ENCODE measurements around the gene IGSF22. TPM values are rescaled to one million over a fixed set of nuclear protein-coding genes. Genes with fewer than 3 reads are reported as not detected.

Gene IGSF22
- total RNA-seq, 1 experiment from 2014 or later, result 0.52 TPM

DNA sequence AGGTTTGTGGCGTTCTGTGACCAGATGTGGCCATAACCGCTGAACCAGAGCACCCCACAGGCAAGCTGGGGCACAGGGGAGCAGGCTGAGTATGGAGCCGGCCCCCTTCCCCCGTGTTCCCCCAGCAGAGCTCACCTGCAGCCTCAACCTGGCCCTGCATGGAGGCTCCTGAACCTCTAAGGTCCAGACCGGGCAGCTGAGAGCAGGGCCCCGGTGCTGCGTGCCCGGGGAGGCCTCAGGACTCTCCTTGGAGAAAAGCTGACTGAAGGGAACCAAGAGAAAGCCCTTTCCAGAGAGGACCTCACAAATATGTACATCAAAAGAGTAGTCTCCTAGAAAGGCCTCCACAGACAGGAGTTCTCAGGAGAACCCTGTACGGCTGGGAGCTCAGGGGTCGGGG is 17.4 kb upstream of the IGSF22 start:
- DNase-seq (ENCODE audit: low spot score) (no peak), ATAC-seq (no peak)
- Mint-ChIP-seq H3K27ac (no peak overlapping the region), H3K27me3 (ENCODE audit: low read depth) (no peaks in the 10 kb centered on the region), H3K36me3 (no peaks in the 10 kb centered on the region), H3K4me3 (no peak overlapping the region), H3K9me3 (no peaks in the 10 kb centered on the region), H3K4me1 (peaks cover 4% of the 10 kb centered on the region; the same call in 1 of the 2 replicates)
- POLR2A ChIA-PET, result interaction anchor here (0.6 kb wide), 1 partner anchor 373 kb away, joined by 4 read pairs; no protein-coding TSS in a partner anchor
- TF ChIP-seq ZNF423 (CRISPR knock-in tag; IDR thresholded peaks at IDR 0.05), result no peak
- TF ChIP-seq, protein P1, sequence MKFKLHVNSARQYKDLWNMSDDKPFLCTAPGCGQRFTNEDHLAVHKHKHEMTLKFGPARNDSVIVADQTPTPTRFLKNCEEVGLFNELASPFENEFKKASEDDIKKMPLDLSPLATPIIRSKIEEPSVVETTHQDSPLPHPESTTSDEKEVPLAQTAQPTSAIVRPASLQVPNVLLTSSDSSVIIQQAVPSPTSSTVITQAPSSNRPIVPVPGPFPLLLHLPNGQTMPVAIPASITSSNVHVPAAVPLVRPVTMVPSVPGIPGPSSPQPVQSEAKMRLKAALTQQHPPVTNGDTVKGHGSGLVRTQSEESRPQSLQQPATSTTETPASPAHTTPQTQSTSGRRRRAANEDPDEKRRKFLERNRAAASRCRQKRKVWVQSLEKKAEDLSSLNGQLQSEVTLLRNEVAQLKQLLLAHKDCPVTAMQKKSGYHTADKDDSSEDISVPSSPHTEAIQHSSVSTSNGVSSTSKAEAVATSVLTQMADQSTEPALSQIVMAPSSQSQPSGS (CRISPR knock-in tag; IDR thresholded peaks at IDR 0.05; ENCODE audit: borderline replicate concordance, low read depth), result no peak
- TF ChIP-seq ZNF396 (CRISPR knock-in tag; IDR thresholded peaks at IDR 0.05; ENCODE audit: borderline replicate concordance), result no peak
- no peak for TF ChIP-seq HMGA2 (CRISPR knock-in tag; IDR thresholded peaks at IDR 0.05)
- TF ChIP-seq IRF2 (CRISPR knock-in tag; IDR thresholded peaks at IDR 0.05; ENCODE audit: borderline replicate concordance, low read depth), result no peak
- TF ChIP-seq EMX1 (CRISPR knock-in tag; IDR thresholded peaks at IDR 0.05), result no peak
- TF ChIP-seq RORB (CRISPR knock-in tag; IDR thresholded peaks at IDR 0.05), result no peak
- TF ChIP-seq ETV6 (CRISPR knock-in tag; IDR thresholded peaks at IDR 0.05), result no peak
- TF ChIP-seq, protein P2, sequence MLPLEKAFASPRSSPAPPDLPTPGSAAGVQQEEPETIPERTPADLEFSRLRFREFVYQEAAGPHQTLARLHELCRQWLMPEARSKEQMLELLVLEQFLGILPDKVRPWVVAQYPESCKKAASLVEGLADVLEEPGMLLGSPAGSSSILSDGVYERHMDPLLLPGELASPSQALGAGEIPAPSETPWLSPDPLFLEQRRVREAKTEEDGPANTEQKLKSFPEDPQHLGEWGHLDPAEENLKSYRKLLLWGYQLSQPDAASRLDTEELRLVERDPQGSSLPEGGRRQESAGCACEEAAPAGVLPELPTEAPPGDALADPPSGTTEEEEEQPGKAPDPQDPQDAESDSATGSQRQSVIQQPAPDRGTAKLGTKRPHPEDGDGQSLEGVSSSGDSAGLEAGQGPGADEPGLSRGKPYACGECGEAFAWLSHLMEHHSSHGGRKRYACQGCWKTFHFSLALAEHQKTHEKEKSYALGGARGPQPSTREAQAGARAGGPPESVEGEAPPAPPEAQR (CRISPR knock-in tag; IDR thresholded peaks at IDR 0.05), result no peak
- TF ChIP-seq, protein P3, sequence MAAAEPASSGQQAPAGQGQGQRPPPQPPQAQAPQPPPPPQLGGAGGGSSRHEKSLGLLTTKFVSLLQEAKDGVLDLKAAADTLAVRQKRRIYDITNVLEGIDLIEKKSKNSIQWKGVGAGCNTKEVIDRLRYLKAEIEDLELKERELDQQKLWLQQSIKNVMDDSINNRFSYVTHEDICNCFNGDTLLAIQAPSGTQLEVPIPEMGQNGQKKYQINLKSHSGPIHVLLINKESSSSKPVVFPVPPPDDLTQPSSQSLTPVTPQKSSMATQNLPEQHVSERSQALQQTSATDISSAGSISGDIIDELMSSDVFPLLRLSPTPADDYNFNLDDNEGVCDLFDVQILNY (CRISPR knock-in tag; IDR thresholded peaks at IDR 0.05), result no peak
- no peak for TF ChIP-seq NR3C1 (CRISPR knock-in tag; conservative IDR thresholded peaks at IDR 0.05; ENCODE audit: low read depth)
- CTCF ChIA-PET, result interaction anchor here (1.0 to 3.1 kb wide), 3 partner anchors 12 to 22 kb away, joined by 4 to 16 read pairs (median 6); no protein-coding TSS in a partner anchor

DNA sequence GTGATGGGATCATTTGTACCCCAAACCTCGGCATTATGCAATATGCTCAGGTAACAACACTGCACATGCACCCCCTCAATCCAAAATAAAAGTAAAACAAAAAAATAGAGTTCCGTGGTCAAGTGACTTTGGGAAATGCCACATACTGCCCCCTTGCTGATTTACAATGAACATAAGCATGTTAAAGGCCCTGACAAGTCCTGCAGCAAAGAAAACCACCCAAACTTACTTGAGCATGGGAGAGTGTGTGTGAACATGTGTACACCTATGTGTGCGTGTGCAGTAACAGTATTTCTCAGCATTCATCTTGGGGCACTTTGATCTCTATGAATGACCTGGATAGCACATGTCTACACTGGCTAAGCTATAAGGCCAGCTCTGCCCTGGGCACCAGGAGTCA is 15.8 kb upstream of the IGSF22 start:
- ChIA-PET POLR2A (no interaction called here), CTCF (interaction anchor here (1.1 to 3.5 kb wide), 3 partner anchors 10 to 20 kb away, joined by 3 to 16 read pairs (median 3); no protein-coding TSS in a partner anchor)
- Mint-ChIP-seq H3K4me3 (no peak overlapping the region), H3K36me3 (no peaks in the 10 kb centered on the region), H3K27me3 (ENCODE audit: low read depth) (no peaks in the 10 kb centered on the region), H3K4me1 (no peaks in the 10 kb centered on the region), H3K27ac (no peak overlapping the region), H3K9me3 (no peaks in the 10 kb centered on the region)
- DNase-seq (ENCODE audit: low spot score) (no peak), ATAC-seq (no peak)
- TF ChIP-seq ATF1 (CRISPR knock-in tag; IDR thresholded peaks at IDR 0.05), result no peak
- TF ChIP-seq, protein P4, sequence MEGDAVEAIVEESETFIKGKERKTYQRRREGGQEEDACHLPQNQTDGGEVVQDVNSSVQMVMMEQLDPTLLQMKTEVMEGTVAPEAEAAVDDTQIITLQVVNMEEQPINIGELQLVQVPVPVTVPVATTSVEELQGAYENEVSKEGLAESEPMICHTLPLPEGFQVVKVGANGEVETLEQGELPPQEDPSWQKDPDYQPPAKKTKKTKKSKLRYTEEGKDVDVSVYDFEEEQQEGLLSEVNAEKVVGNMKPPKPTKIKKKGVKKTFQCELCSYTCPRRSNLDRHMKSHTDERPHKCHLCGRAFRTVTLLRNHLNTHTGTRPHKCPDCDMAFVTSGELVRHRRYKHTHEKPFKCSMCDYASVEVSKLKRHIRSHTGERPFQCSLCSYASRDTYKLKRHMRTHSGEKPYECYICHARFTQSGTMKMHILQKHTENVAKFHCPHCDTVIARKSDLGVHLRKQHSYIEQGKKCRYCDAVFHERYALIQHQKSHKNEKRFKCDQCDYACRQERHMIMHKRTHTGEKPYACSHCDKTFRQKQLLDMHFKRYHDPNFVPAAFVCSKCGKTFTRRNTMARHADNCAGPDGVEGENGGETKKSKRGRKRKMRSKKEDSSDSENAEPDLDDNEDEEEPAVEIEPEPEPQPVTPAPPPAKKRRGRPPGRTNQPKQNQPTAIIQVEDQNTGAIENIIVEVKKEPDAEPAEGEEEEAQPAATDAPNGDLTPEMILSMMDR (IDR thresholded peaks at IDR 0.05), result no peak
- TF ChIP-seq NFE2L1 (CRISPR knock-in tag; IDR thresholded peaks at IDR 0.05), result no peak
- no peak for TF ChIP-seq NR1H2 (CRISPR knock-in tag; IDR thresholded peaks at IDR 0.05)
- TF ChIP-seq, protein P5, sequence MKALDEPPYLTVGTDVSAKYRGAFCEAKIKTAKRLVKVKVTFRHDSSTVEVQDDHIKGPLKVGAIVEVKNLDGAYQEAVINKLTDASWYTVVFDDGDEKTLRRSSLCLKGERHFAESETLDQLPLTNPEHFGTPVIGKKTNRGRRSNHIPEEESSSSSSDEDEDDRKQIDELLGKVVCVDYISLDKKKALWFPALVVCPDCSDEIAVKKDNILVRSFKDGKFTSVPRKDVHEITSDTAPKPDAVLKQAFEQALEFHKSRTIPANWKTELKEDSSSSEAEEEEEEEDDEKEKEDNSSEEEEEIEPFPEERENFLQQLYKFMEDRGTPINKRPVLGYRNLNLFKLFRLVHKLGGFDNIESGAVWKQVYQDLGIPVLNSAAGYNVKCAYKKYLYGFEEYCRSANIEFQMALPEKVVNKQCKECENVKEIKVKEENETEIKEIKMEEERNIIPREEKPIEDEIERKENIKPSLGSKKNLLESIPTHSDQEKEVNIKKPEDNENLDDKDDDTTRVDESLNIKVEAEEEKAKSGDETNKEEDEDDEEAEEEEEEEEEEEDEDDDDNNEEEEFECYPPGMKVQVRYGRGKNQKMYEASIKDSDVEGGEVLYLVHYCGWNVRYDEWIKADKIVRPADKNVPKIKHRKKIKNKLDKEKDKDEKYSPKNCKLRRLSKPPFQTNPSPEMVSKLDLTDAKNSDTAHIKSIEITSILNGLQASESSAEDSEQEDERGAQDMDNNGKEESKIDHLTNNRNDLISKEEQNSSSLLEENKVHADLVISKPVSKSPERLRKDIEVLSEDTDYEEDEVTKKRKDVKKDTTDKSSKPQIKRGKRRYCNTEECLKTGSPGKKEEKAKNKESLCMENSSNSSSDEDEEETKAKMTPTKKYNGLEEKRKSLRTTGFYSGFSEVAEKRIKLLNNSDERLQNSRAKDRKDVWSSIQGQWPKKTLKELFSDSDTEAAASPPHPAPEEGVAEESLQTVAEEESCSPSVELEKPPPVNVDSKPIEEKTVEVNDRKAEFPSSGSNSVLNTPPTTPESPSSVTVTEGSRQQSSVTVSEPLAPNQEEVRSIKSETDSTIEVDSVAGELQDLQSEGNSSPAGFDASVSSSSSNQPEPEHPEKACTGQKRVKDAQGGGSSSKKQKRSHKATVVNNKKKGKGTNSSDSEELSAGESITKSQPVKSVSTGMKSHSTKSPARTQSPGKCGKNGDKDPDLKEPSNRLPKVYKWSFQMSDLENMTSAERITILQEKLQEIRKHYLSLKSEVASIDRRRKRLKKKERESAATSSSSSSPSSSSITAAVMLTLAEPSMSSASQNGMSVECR (CRISPR knock-in tag; IDR thresholded peaks at IDR 0.05; ENCODE audit: borderline replicate concordance), result no peak
- TF ChIP-seq SMAD3 (CRISPR knock-in tag; IDR thresholded peaks at IDR 0.05; ENCODE audit: borderline replicate concordance), result no peak
- no peak for TF ChIP-seq CREB1 (CRISPR knock-in tag; IDR thresholded peaks at IDR 0.05)
- no peak for TF ChIP-seq JAZF1 (CRISPR knock-in tag; IDR thresholded peaks at IDR 0.05)
